ENCODE results near the gene PHF10.

The PHF10 gene

GRCh38 chr6:169669889-169670288 is 54.4 kb downstream of the PHF10 start:
- no peak for DNase-seq

- no peak for DNase-seq
Observed at GRCh38 chr6:169669147-169669546, 55.2 kb downstream of the PHF10 start.

GRCh38 chr6:169668203-169668847 is 56.0 kb downstream of the PHF10 start:
- no peak for DNase-seq

GRCh38 chr6:169667716-169668115 is 56.6 kb downstream of the PHF10 start:
- DNase-seq, result no peak

- no peak for DNase-seq
Observed at GRCh38 chr6:169666441-169666840, 57.9 kb downstream of the PHF10 start.

- no peak for DNase-seq
Observed at GRCh38 chr6:169665289-169665688, 59.0 kb downstream of the PHF10 start.

- no peak for DNase-seq
Observed at GRCh38 chr6:169664227-169664626, 60.1 kb downstream of the PHF10 start.

- DNase-seq, result no peak
Observed at GRCh38 chr6:169663468-169663867, 60.8 kb downstream of the PHF10 start.

GRCh38 chr6:169661391-169661756 is 62.9 kb downstream of the PHF10 start:
- no peak for DNase-seq

- no peak for DNase-seq
Observed at GRCh38 chr6:169660751-169661390, 63.4 kb downstream of the PHF10 start.

GRCh38 chr6:169659820-169660610 is 64.3 kb downstream of the PHF10 start:
- DNase-seq, result no peak

- DNase-seq, result no peak
Observed at GRCh38 chr6:169657284-169657610, 67.1 kb downstream of the PHF10 start.

GRCh38 chr6:169656546-169657283 is 67.6 kb downstream of the PHF10 start:
- DNase-seq, result no peak

GRCh38 chr6:169654598-169655391 is 69.5 kb downstream of the PHF10 start:
- DNase-seq, result no peak

All from SHP77 (cell line).